A673 (cell line): ENCODE measurements around the gene RNF41. TPM values are rescaled to one million over a fixed set of nuclear protein-coding genes. Genes with fewer than 3 reads are reported as not detected.
A peak's percentile ranks its signal among the peaks of the same experiment; 100 is the strongest.

Experiments used
- BruUV-seq: library from RNA; stranded (reverse); fragments of 400-500 nt; replicated peaks from 2 replicates; lab custom pipeline; 2021; lab: Mats Ljungman, UMichigan
- CTCF ChIA-PET: fragments of 300-600 bp; sonication (Branson Sonifier 250); formaldehyde crosslinking; loops from one replicate; lab custom pipeline; 2022; ENCODE audit warnings: antibody characterized with exemption; lab: Charles Lee
- POLR2A ChIA-PET: fragments of 300-600 bp; sonication (Branson Sonifier 250); formaldehyde crosslinking; loops from one replicate; lab custom pipeline; 2022; ENCODE audit warnings: antibody characterized with exemption; ENCODE audit not compliant: low non-redundant PET; lab: Charles Lee
- DNase-seq: peaks from one replicate; pipeline ENCODE4 v3.0.0-alpha.2; 2015; ENCODE audit warnings: low spot score
- H3K27ac ChIP-seq: fragments of 200-600 bp; sonication (generic); 2 replicates; pipeline ENCODE4 v1.5.1; 2016; ENCODE audit warnings: mixed run types, low read depth, mild to moderate bottlenecking, mixed read lengths, antibody characterized with exemption, low read length; ENCODE audit not compliant: poor library complexity, severe bottlenecking
- H3K27me3 ChIP-seq: fragments of 200-600 bp; sonication (generic); replicated peaks from 2 replicates; pipeline ENCODE4 v1.6.1; 2017; ENCODE audit warnings: mixed run types, low read depth, mild to moderate bottlenecking, mixed read lengths, antibody characterized with exemption, low read length; ENCODE audit not compliant: insufficient read depth, poor library complexity
- H3K36me3 ChIP-seq: fragments of 200-600 bp; sonication (generic); 2 replicates; pipeline ENCODE4 v1.6.1; 2016; ENCODE audit warnings: mixed run types, mild to moderate bottlenecking, mixed read lengths, antibody characterized with exemption, low read length; ENCODE audit not compliant: insufficient read depth, poor library complexity, severe bottlenecking
- H3K4me1 ChIP-seq: fragments of 200-600 bp; sonication (generic); 2 replicates; pipeline ENCODE4 v1.6.1; 2017; ENCODE audit warnings: mixed run types, mild to moderate bottlenecking, mixed read lengths, antibody characterized with exemption, low read length; ENCODE audit not compliant: insufficient read depth, poor library complexity, severe bottlenecking
- H3K4me3 ChIP-seq: fragments of 200-600 bp; sonication (generic); 2 replicates; pipeline ENCODE4 v1.5.1; 2016; ENCODE audit warnings: low read depth, mixed run types, mild to moderate bottlenecking, mixed read lengths, low read length; ENCODE audit not compliant: poor library complexity, severe bottlenecking
- H3K9me3 ChIP-seq: fragments of 200-600 bp; sonication (generic); 2 replicates; pipeline ENCODE4 v1.6.1; 2016; ENCODE audit warnings: mixed run types, low read depth, mild to moderate bottlenecking, mixed read lengths, antibody characterized with exemption, low read length; ENCODE audit not compliant: poor library complexity, severe bottlenecking
- CTCF ChIP-seq: fragments of 300-800, 200-600 bp; sonication (generic); conservative IDR thresholded peaks from 2 replicates; pipeline ENCODE4 v1.5.1; 2017; ENCODE audit warnings: low read depth, mild to moderate bottlenecking, antibody characterized with exemption, low read length, moderate library complexity, mixed read lengths
- EZH2 ChIP-seq: fragments of 200-600 bp; sonication (generic); IDR thresholded peaks from 2 replicates; pipeline ENCODE4 v1.6.1; 2017; ENCODE audit warnings: borderline replicate concordance, low read depth, mild to moderate bottlenecking, mixed read lengths, antibody characterized with exemption, low read length; ENCODE audit not compliant: poor library complexity, severe bottlenecking
- intact Hi-C: fragments of 100-400 bp; cut with micrococcal nuclease; formaldehyde crosslinking; loops from one replicate; pipeline ENCODE4 v1.10.0; 2022; ENCODE audit not compliant: unreplicated experiment
- total RNA-seq: library from RNA; stranded (reverse); gene quantifications from 2 replicates; pipeline ENCODE4 v1.2.3, GENCODE V29; 2021

The RNF41 gene
- total RNA-seq, 1 experiment from 2014 or later, result 48.1 TPM

GRCh38 chr12:56220611-56221231, 1.0 kb downstream of the RNF41 start:
- BruUV-seq, result no TSS peak
- CTCF ChIA-PET, result interaction anchor here (2.2 to 2.3 kb wide), 2 partner anchors 14 to 31 kb away, joined by 16 to 17 read pairs; partner anchors contain the start of gene SMARCC2
- peak overlapping the region; percentile 90 for H3K27ac ChIP-seq

GRCh38 chr12:56219840-56220239, 1.9 kb downstream of the RNF41 start:
- no TSS peak for BruUV-seq
- Histone ChIP-seq H3K4me3 (no peak overlapping the region), H3K36me3 (peaks cover 7% of the 10 kb centered on the region), H3K4me1 (peaks cover 5% of the 10 kb centered on the region), H3K9me3 (no peaks in the 10 kb centered on the region), H3K27me3 (no peaks in the 10 kb centered on the region), H3K27ac (no peak overlapping the region)
- DNase-seq, result no peak
- TF ChIP-seq CTCF (no peak), EZH2 (no peak)
- POLR2A ChIA-PET, result no interaction called here
- CTCF ChIA-PET, result no interaction called here
- intact Hi-C loops, result loop anchor here (5.0 kb wide), 1 partner anchor 37 kb away; the partner anchor contains the start of gene ANKRD52

More at GRCh38 chr12:56220611-56221231, 1.0 kb downstream of the RNF41 start:
- H3K9me3 ChIP-seq, result no peaks in the 10 kb centered on the region
- H3K36me3 ChIP-seq, result no peaks in the 10 kb centered on the region
- intact Hi-C loops, result loop anchor here (5.0 kb wide), 1 partner anchor 37 kb away; the partner anchor contains the start of gene ANKRD52
- POLR2A ChIA-PET, result no interaction called here
- no peaks in the 10 kb centered on the region for H3K27me3 ChIP-seq
- peaks cover 5% of the 10 kb centered on the region for H3K4me1 ChIP-seq
- DNase-seq, result no peak
- H3K4me3 ChIP-seq, result peak overlapping the region; percentile 78
- TF ChIP-seq CTCF, result no peak
- no peak for TF ChIP-seq EZH2

GRCh38 chr12:56216461-56216860, 5.3 kb downstream of the RNF41 start:
- no peak overlapping the region for H3K27ac ChIP-seq
- DNase-seq, result no peak
- ChIA-PET CTCF (no interaction called here), POLR2A (no interaction called here)
- H3K36me3 ChIP-seq, result peaks cover 35% of the 10 kb centered on the region
- no peak for TF ChIP-seq CTCF
- no peak for TF ChIP-seq EZH2
- no TSS peak for BruUV-seq
- H3K27me3 ChIP-seq, result no peaks in the 10 kb centered on the region
- intact Hi-C loops, result no loop called here
- H3K9me3 ChIP-seq, result no peaks in the 10 kb centered on the region
- no peak overlapping the region for H3K4me3 ChIP-seq
- H3K4me1 ChIP-seq, result no peaks in the 10 kb centered on the region
